Activated naive CD8-positive, alpha-beta T cell treated with anti-CD3 and anti-CD28 coated beads, Interleukin-2, amount 50 U/mL, for 24 hours (primary cell): ENCODE results near the gene TTBK2.

Experiments used
- ATAC-seq: fragments of 150-1000 bp; cut with Tn5 transposase; one replicate; pipeline ENCODE4 v1.10.0; 2021
- DNase-seq: peaks from one replicate; pipeline ENCODE4 v3.0.0; 2021
- H3K27ac Mint-ChIP-seq: one replicate; pipeline ENCODE4 v1.8.0; 2021; ENCODE audit warnings: mild to moderate bottlenecking, mixed read lengths
- H3K27me3 Mint-ChIP-seq: one replicate; pipeline ENCODE4 v1.8.0; 2021; ENCODE audit warnings: mixed read lengths
- H3K36me3 Mint-ChIP-seq: one replicate; pipeline ENCODE4 v1.8.0; 2021; ENCODE audit warnings: low read depth, mixed read lengths
- H3K4me1 Mint-ChIP-seq: one replicate; pipeline ENCODE4 v1.8.0; 2021; ENCODE audit warnings: mixed read lengths
- H3K4me3 Mint-ChIP-seq: one replicate; pipeline ENCODE4 v1.8.0; 2021; ENCODE audit warnings: mild to moderate bottlenecking, moderate library complexity, mixed read lengths
- H3K9me3 Mint-ChIP-seq: one replicate; pipeline ENCODE4 v1.8.0; 2021; ENCODE audit warnings: mixed read lengths

Gene TTBK2

DNA sequence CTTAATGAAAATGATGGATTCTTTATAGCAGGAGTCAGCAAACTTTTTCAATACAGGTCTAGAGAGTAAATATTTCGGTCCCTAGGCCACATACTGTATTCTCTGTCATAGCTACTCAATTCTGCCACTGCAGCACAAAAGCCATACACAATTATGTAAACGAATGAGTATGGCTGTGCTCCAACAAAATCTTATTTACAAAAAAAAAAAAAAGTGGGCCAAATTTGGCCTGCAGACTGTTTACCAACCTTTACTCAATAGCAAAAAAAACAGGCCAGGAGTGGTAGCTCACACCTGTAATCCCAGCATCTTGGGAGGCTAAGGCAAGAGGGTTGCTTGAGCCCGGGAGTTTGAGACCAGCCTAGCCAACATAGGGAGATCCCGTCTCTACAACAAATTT, 41.1 kb downstream of the TTBK2 start:
- H3K27ac Mint-ChIP-seq, result no peak overlapping the region

DNA sequence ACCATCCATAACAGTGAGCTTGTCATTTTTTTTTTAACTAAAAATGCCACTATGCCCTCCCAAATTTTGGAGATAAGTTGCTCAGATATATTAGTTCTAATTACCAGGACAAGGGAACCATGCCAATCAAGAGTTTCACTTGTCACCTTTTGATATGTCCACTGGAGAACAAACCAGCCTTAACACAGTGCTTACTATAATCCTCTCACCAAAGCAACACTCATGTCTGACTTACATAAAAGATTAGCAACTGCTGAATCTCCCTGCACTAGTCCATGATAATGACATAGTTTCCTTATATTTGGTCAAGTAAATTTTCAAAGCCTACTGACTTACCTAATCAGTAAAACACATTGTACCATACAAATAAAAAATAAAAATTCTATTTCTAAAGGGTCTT, 44.4 kb downstream of the TTBK2 start:
- Mint-ChIP-seq H3K27me3 (no peaks in the 10 kb centered on the region), H3K9me3 (no peaks in the 10 kb centered on the region), H3K4me3 (no peak overlapping the region), H3K27ac (no peak overlapping the region), H3K36me3 (no peaks in the 10 kb centered on the region), H3K4me1 (no peaks in the 10 kb centered on the region)
- DNase-seq (no peak), ATAC-seq (no peak)

More for the DNA sequence above, 41.1 kb downstream of the TTBK2 start:
- Mint-ChIP-seq H3K36me3 (peaks cover 3% of the 10 kb centered on the region), H3K9me3 (peaks cover 6% of the 10 kb centered on the region), H3K27me3 (no peaks in the 10 kb centered on the region), H3K4me1 (no peaks in the 10 kb centered on the region), H3K4me3 (no peak overlapping the region)
- ATAC-seq (no peak), DNase-seq (no peak)

GRCh38 chr15:42868683-42869082, 51.9 kb downstream of the TTBK2 start:
- Mint-ChIP-seq H3K27ac (no peak overlapping the region), H3K36me3 (peaks cover 7% of the 10 kb centered on the region), H3K4me3 (no peak overlapping the region), H3K9me3 (no peaks in the 10 kb centered on the region), H3K4me1 (no peaks in the 10 kb centered on the region), H3K27me3 (no peaks in the 10 kb centered on the region)
- no peak for DNase-seq
- ATAC-seq, result no peak

DNA sequence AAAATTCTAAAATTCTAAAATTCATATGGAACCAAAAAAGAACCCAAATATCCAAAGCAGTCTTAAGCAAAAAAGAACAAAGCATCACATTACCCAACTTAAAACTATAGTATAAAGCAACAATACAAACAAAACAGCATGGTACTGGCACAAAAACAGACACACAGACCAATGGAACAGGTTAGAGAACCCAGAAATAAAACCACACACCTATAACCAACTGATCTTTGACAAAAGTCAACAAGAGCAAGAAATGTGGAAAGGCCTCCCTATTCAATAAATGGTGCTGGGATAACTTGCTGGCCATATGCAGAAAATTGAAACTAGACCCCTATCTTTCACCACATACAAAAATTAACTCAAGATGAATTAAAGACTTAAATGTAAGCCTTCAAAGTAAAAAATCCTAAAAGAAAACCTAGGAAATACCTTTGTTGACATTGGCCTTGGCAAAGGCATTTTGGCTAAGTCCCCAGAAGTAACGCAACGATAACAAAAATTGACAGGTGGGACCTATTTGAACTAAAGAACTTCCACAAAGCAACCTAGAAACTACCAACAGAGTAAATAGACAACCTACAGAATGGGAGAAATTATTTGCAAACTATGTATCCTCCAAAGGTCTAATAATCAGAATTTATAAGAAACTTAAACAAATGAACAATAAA, 56.9 kb downstream of the TTBK2 start:
- Mint-ChIP-seq H3K4me3 (no peak overlapping the region), H3K36me3 (peaks cover 11% of the 10 kb centered on the region), H3K27ac (no peak overlapping the region), H3K4me1 (no peaks in the 10 kb centered on the region), H3K9me3 (no peaks in the 10 kb centered on the region), H3K27me3 (no peaks in the 10 kb centered on the region)
- DNase-seq (no peak), ATAC-seq (no peak)

DNA sequence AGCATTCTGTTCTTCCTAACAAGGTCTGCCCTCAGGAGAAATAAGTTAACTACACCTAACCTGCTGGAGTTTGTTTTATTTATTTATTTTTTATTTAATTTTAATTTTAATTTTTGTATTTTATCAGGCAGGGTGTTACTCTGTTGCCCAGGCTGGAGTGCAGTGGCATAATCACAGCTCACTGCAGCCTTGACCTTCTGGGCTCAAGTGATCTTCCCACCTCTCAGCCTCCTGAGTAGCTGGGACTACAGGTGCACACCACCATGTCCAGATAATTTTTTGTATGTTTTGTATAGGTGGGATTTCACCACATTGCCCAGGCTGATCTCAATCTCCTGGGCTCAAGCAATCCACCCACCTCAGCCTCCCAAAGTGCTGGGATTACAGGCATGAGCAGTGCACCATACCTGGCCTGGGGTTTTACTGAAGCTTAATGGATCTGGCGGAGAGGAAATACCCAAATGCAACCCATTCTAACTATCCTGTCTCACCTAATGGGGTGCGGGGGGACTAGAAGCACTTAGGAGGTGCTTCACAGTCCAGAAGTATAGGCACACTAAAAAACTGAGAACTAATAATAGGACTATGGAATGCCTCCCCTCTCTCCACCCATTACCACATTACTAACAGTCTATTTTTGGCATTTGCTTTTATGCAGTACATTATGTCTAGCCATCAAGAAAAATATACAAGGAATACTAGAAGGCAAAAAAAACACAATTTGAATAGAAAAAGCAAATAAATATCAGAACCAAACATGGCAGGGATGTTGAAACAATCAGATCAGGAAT, 61.4 kb downstream of the TTBK2 start:
- H3K27ac Mint-ChIP-seq, result no peak overlapping the region
- H3K4me1 Mint-ChIP-seq, result no peaks in the 10 kb centered on the region
- ATAC-seq (no peak), DNase-seq (no peak)
- no peaks in the 10 kb centered on the region for H3K27me3 Mint-ChIP-seq
- H3K9me3 Mint-ChIP-seq, result no peaks in the 10 kb centered on the region
- no peak overlapping the region for H3K4me3 Mint-ChIP-seq
- peaks cover 18% of the 10 kb centered on the region for H3K36me3 Mint-ChIP-seq

GRCh38 chr15:42858540-42858939, 62.0 kb downstream of the TTBK2 start:
- DNase-seq, result no peak
- ATAC-seq, result no peak
- H3K4me3 Mint-ChIP-seq, result no peak overlapping the region
- H3K27me3 Mint-ChIP-seq, result no peaks in the 10 kb centered on the region
- no peak overlapping the region for H3K27ac Mint-ChIP-seq
- no peaks in the 10 kb centered on the region for H3K9me3 Mint-ChIP-seq
- H3K4me1 Mint-ChIP-seq, result no peaks in the 10 kb centered on the region
- H3K36me3 Mint-ChIP-seq, result peaks cover 18% of the 10 kb centered on the region

- Mint-ChIP-seq H3K36me3 (peaks cover 14% of the 10 kb centered on the region), H3K27me3 (no peaks in the 10 kb centered on the region), H3K9me3 (no peaks in the 10 kb centered on the region), H3K27ac (no peak overlapping the region), H3K4me1 (no peaks in the 10 kb centered on the region), H3K4me3 (no peak overlapping the region)
- no peak for DNase-seq
- ATAC-seq, result no peak
These were observed 66.0 kb downstream of the TTBK2 start for GRCh38 chr15:42854576-42854975.

- Mint-ChIP-seq H3K4me1 (no peaks in the 10 kb centered on the region), H3K36me3 (peaks cover 5% of the 10 kb centered on the region), H3K27me3 (no peaks in the 10 kb centered on the region), H3K4me3 (no peak overlapping the region), H3K27ac (no peak overlapping the region), H3K9me3 (no peaks in the 10 kb centered on the region)
- no peak for ATAC-seq
- no peak for DNase-seq
These were observed 70.7 kb downstream of the TTBK2 start for GRCh38 chr15:42849836-42850235.

DNA sequence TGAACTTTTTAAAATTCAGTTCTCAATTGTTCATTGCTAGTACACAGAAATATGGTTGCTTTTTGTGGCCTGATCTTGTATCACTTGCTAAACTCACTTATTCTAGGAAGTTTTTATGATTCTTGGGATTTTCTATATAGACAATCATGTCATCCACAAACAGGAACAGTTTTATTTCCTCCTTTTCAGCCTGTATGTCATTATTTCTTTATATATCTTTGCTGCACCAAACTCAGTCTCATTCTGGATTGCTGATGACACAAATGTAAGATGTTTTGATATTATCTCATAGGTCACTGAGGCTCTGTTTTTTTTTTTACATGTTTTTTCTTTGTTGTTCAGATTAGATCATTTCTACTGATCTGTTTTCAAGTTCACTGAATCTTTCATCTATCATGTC, 71.7 kb downstream of the TTBK2 start:
- Mint-ChIP-seq H3K27me3 (no peaks in the 10 kb centered on the region), H3K27ac (no peak overlapping the region), H3K4me1 (no peaks in the 10 kb centered on the region), H3K9me3 (no peaks in the 10 kb centered on the region), H3K36me3 (peaks cover 6% of the 10 kb centered on the region), H3K4me3 (no peak overlapping the region)
- no peak for DNase-seq
- ATAC-seq, result no peak

DNA sequence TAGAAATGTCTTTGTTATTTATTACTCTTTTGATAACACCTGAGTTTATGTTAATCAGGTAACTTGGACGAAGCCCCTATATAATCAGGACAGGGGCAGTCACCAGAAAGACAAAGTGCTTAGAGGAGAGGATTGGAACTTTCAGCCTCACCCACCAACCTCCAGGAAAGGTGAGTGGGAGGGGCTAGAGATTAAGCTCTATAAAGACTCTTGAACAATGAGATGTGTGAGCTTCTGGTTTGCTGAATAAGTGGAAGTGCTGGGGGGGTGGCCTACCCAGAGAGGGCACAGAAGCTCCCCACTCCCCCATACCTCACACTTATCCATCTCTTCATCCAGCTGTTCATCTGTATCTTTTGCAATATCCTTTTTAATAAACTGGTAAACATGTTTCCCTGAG, 73.9 kb downstream of the TTBK2 start:
- H3K36me3 Mint-ChIP-seq, result peaks cover 9% of the 10 kb centered on the region
- no peaks in the 10 kb centered on the region for H3K27me3 Mint-ChIP-seq
- no peak for ATAC-seq
- no peaks in the 10 kb centered on the region for H3K4me1 Mint-ChIP-seq
- DNase-seq, result no peak
- no peak overlapping the region for H3K4me3 Mint-ChIP-seq
- H3K27ac Mint-ChIP-seq, result no peak overlapping the region
- no peaks in the 10 kb centered on the region for H3K9me3 Mint-ChIP-seq

GRCh38 chr15:42845581-42845980, 75.0 kb downstream of the TTBK2 start:
- peaks cover 10% of the 10 kb centered on the region for H3K36me3 Mint-ChIP-seq
- H3K9me3 Mint-ChIP-seq, result no peaks in the 10 kb centered on the region
- ATAC-seq, result no peak
- H3K4me1 Mint-ChIP-seq, result no peaks in the 10 kb centered on the region
- DNase-seq, result no peak
- H3K4me3 Mint-ChIP-seq, result no peak overlapping the region
- no peak overlapping the region for H3K27ac Mint-ChIP-seq
- no peaks in the 10 kb centered on the region for H3K27me3 Mint-ChIP-seq

DNA sequence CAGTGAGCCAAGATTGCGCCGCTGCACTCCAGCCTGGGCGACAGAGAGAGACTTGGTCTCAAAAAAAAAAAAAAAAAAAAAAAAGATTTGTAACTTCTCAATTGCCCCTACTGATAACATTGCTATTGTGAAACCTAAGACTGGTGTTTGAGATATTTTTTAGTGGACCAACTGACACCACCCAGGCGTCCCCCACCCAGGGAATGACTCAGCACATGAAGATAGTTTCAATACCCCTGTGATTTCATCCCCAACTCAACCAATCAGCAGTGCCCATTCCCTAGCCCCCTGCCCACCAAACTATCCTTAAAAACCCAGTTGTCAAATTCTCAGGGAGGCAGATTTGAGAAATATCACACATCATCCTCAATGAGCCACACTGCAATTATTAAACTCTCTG, 76.9 kb downstream of the TTBK2 start:
- Mint-ChIP-seq H3K4me3 (no peak overlapping the region), H3K4me1 (no peaks in the 10 kb centered on the region), H3K27me3 (no peaks in the 10 kb centered on the region), H3K27ac (no peak overlapping the region), H3K36me3 (peaks cover 5% of the 10 kb centered on the region), H3K9me3 (no peaks in the 10 kb centered on the region)
- ATAC-seq, result no peak
- DNase-seq, result no peak

- Mint-ChIP-seq H3K4me3 (no peak overlapping the region), H3K27ac (no peak overlapping the region), H3K4me1 (no peaks in the 10 kb centered on the region), H3K36me3 (peaks cover 3% of the 10 kb centered on the region), H3K27me3 (no peaks in the 10 kb centered on the region), H3K9me3 (no peaks in the 10 kb centered on the region)
- ATAC-seq, result no peak
- DNase-seq, result no peak
These were observed 84.3 kb downstream of the TTBK2 start for GRCh38 chr15:42836251-42836650.

DNA sequence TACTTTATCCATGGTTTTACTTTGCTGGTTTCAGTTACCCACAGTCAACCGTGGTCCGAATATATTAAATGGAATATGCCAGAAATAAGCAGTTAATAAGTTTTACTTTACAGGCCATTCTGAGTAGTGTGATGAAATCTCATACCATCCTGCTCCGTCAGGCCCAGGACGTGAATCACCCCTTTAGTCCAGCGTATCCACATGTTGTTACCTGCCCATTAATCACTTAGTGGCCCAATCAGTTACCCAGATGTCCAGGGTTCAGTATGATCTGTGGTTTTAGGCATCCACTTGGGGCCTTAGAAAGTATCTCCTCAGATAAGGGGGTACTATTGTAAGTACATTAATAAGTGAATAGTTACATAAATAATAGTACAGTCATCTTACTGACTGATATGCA, 88.0 kb downstream of the TTBK2 start:
- H3K9me3 Mint-ChIP-seq, result no peaks in the 10 kb centered on the region
- no peaks in the 10 kb centered on the region for H3K4me1 Mint-ChIP-seq
- H3K4me3 Mint-ChIP-seq, result no peak overlapping the region
- no peak overlapping the region for H3K27ac Mint-ChIP-seq
- no peaks in the 10 kb centered on the region for H3K27me3 Mint-ChIP-seq
- ATAC-seq (no peak), DNase-seq (no peak)
- H3K36me3 Mint-ChIP-seq, result peaks cover 3% of the 10 kb centered on the region

GRCh38 chr15:42826251-42826890, 94.2 kb downstream of the TTBK2 start:
- ATAC-seq (no peak), DNase-seq (no peak)
- Mint-ChIP-seq H3K4me3 (no peak overlapping the region), H3K9me3 (no peaks in the 10 kb centered on the region), H3K36me3 (peaks cover 8% of the 10 kb centered on the region), H3K27me3 (no peaks in the 10 kb centered on the region), H3K27ac (no peak overlapping the region), H3K4me1 (no peaks in the 10 kb centered on the region)
